ENCODE measurements around the gene MTAP.

The MTAP gene

DNA sequence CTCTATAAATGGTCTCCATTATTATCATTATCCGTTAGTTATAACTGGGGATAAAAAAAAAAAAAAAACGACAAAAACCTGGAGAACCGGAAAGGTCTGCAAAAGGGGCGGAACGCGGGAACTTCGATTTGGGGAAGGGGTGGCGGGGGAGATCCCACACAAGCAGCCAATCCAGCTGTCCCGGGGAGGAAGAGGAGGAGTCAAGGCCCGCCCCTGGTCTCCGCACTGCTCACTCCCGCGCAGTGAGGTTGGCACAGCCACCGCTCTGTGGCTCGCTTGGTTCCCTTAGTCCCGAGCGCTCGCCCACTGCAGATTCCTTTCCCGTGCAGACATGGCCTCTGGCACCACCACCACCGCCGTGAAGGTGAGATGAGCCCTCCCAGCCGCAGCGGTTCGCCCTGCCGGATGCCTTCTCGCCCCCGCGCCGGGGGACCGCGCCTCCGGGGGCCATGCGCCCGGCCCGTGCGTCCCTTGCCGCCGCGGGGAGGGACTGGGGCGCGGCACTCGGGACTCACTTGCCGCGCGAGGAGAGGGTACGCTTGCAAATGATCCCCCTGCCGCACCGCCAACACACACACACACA lies at the start of gene MTAP:
MTAP (plus strand) TSS at position 219 of the 583 bp plus-strand sequence; CDS start at position 332, 113 bp downstream.
- peak; percentile 96 for DNase-seq (ENCODE audit: low read depth)

DNA sequence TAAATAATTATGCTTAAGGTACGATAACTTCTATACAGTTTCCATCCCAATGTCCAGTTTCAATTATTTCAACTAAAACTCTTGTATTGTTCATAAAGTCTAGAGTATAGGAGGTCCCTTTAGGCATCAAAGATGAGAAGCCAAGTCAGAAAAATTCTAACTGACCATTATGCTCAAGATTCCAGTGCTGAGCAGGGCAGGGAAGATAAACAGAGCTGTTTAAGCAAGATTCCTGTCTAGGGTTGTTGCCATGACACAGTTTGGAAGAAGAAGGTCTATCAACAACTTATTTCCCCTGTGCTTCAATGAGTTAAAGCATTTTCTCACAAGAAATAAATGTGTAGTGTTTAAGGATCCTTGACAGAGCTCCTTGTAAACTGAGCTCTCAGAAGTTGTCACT lies 48.9 kb upstream of the MTAP start:
- no peak for DNase-seq (ENCODE audit: low read depth)

GRCh38 chr9:21754741-21755140 lies 47.7 kb upstream of the MTAP start:
- DNase-seq (ENCODE audit: low read depth), result no peak

DNA sequence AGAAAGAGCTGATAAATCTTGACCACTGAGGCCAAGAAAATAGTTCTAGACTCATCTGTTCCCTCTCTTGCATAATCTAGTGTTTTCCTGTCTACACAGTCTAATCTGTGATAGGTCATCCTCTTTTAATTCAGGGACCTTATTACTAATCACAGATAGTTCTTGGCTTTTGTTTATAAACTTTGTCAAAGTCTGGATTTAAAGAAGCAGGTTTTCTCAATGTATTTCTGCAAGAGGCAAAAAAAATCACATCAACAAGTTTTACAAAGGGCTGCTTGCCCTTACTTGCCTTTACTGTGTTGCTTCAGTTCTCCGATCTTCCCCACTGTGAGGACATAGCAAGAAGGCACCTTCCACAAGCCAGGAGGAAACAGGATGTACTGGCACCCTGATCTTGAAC lies 43.9 kb upstream of the MTAP start:
- no peak for DNase-seq (ENCODE audit: low read depth)

GRCh38 chr9:21761309-21761901 lies 41.0 kb upstream of the MTAP start:
- no peak for DNase-seq (ENCODE audit: low read depth)

GRCh38 chr9:21762064-21762463 lies 40.4 kb upstream of the MTAP start:
- no peak for DNase-seq (ENCODE audit: low read depth)

DNA sequence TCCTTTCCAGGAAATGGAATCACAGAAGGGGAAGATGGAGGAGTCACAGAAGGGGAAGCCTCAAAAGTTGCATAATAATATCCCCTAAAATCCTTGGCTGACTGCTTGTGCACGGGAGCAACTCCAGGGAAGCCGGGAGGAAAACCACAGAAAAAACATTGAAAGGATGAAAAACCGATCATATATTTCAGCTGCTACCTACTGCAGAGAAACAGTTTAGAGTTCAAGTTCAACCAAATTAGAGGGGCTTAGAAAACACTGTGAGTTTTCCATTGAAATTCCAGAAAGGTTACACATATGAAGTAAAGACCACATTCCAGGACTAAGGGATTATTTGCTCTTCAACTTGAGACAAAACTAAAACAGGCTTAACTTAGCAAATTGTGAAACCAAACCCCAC lies 37.6 kb upstream of the MTAP start:
- DNase-seq (ENCODE audit: low read depth), result peak; percentile 5

DNA sequence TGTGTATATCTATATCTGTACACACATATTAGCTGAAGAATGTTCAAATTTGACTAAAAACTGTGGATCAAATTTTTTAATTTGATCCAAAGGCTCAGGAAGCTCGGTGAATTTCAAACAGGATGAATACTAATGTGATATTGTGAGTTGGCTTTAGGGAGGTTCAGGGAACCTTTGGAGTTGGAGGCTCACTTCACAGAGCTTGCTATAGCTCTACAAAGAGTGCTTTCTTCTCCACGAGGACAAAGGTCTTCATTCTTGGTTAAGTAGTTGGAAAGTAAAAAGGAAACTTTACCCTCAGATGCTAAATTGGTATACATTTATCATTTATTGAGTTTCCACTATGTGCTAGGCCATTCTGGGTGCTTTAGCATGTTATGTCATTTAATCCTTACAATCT lies 36.3 kb upstream of the MTAP start:
- no peak for DNase-seq (ENCODE audit: low read depth)

GRCh38 chr9:21770871-21771560 lies 31.4 kb upstream of the MTAP start:
- peak; percentile 66 for DNase-seq (ENCODE audit: low read depth)

DNA sequence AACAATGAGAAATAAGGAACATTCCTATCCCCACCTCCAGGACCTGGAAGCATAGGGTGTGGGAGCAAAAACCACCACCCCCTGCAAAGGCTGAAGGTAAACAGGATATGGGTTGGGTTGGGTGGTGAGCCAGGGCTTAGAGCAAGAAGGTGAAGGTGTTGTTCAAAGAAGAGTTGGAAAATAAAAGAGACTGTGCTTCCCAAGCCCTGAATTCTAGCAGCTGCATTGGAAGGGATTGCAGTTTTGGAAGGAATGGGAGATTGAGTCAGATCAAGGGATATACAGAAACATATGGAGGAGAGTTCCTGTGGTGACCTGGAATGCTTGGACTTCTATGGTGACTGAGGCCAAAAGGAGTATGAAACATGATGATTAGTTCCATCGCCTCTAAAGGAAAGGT lies 24.7 kb upstream of the MTAP start:
- DNase-seq (ENCODE audit: low read depth), result peak; percentile 78

DNA sequence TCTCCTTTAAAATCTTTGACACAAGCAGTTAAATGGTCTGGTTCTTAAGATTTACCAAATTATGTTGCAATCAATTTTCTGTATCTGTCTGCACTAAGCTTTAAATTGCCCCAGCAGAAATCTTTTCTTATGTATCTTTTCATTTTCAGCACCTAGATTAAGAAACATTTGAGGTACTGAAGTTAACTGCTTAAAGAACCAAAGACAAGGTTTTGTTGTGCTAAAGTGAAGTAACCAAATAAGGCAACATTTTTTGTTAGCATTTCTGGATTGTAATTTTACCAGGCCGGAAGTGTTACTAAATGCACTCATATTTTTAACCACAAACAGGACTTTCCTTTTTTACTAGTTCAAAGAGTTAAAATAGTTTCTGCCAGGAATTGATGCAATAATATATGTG lies 24.1 kb upstream of the MTAP start:
- peak; percentile 63 for DNase-seq (ENCODE audit: low read depth)

DNA sequence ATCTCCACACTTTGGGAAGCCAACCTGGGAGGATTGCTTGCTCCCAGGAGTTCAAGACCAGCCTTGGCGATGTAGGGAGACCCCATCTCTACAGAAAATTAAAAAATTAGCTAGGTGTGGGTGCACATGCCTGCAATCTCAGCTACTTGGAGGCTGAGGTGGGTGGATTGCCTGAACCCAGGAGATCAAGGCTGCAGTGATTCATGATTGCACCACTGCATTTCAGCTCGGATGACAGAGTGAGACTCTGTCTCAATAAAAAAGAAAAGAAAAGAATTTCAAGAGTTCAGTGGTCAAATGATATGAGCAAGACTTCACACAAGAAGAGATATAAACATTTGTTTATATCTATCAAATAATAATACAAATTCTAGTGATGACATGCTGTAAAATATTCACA lies 23.0 kb upstream of the MTAP start:
- peak; percentile 20 for DNase-seq (ENCODE audit: low read depth)

DNA sequence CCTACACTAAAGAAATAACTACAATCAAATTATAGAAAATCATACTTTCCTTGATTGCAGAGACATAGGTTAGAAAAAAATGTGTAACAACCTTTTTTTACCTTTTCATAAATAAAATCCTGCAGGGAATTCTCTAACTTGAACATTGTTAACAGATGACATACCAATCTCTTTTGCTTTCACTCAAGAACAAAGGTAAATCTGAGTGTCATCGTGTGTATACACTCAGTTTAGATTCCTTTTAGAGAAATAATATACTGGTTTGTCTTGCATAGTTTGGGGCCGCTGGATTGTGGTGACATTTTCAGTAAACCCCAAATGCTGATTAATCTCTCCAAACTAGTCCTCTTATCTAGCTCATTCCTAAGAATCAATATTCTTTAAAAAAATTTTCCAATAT lies 20.8 kb upstream of the MTAP start:
- DNase-seq (ENCODE audit: low read depth), result no peak

GRCh38 chr9:21782205-21782604 lies 20.2 kb upstream of the MTAP start:
- no peak for DNase-seq (ENCODE audit: low read depth)

- DNase-seq (ENCODE audit: low read depth), result no peak
Measured at GRCh38 chr9:21788752-21789151, 13.7 kb upstream of the MTAP start.

DNA sequence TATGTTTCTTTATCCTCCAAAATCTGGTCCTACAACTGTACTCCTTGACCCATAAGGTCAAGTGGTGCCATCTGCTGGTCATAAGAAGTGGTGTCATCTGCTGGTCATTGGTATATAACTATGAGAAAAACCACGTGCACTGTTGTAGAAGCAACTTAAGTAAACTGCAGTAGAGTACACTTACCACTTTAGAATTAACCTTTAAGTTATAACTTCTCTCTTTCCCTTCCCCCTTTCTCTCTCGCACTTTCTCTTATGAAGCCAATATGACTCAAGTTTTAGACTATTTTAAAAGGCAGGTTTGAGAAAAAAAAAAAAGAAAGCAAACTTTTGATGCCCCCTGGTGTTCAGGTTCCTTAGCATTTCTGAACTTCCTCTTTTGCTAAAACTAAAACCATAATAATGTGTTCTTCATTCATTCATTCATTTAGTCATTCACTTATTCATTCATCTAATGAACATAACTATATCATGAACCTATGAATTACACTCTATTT lies 12.8 kb upstream of the MTAP start:
- DNase-seq (ENCODE audit: low read depth), result peak; percentile 88

GRCh38 chr9:21795483-21795882 lies 7.0 kb upstream of the MTAP start:
- no peak for DNase-seq (ENCODE audit: low read depth)

- DNase-seq (ENCODE audit: low read depth), result no peak
Measured at GRCh38 chr9:21796768-21797167, 5.7 kb upstream of the MTAP start.

DNA sequence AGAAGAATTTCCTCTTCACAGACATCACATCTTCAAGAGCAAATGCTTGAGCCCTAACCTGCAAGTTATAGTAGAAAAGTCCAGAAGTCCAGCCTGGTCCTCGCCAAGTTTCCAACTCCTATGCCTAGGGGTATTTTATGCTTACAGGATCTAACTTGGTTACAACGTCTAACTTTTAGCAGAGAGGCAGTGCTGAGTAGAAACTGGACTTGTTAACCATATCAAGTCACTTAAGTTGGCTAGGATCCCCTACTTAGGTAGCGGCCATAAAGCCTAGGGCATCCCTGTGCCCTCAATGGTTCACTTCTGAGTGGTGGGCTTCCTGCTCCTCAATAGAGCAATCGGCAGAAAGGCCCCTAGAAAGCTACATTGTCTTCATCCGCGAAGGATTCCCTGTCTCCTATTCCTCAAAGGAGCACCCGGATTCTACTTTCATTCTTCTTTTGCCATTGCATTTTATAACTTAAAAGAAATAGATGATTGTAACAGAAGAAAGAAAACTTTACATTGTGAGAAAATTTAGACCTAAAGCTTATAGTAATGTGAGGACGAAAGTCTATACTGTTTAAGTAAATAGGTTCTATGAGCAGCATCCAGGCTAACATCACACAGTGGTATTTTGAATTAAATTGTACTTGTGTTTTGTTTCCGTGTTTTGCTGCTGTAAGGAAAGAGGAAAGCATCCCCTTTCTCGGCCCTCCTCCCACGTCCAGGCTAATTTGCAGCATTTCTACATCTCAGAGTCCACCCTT lies 1.3 kb upstream of the MTAP start:
- DNase-seq (ENCODE audit: low read depth), result no peak

DNA sequence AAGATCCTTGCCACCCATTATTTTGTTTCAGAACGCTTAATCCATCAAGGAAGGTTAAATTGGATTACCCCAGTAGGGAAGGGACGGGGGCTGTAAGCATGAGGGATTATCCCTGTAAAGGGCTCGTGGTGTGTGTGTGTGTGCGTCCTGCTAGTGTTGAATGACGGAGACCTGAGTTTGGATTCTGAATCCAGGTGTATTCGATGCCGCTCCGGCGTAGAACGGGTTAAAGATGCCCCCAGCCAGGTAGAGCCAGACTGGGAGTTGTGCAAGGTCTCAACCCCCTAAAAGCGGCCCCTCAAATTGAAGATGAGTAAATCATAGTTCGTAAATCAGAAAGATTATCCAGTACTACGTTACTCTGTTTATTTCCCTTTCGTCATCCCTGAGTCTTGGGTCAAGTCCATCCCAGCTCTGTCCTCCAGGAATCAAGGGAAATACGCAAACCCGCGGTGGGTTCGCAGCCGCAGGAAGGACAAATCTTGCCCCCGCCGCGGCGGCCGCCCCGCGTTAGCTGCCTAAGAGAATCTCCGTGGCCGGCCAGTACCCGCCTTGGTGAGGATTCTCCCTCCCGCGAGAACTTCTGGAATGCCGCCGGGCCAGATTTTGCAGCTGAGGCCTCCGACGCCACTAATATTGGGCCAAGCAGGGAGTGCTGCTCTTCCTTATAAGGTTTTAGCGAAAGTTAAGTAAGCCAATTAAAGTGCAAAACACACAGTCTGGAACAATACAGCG lies 586 bp upstream of the MTAP start:
- DNase-seq (ENCODE audit: low read depth), result peak; percentile 84

GRCh38 chr9:21803649-21804048 lies 1.2 kb downstream of the MTAP start:
- DNase-seq (ENCODE audit: low read depth), result no peak

DNA sequence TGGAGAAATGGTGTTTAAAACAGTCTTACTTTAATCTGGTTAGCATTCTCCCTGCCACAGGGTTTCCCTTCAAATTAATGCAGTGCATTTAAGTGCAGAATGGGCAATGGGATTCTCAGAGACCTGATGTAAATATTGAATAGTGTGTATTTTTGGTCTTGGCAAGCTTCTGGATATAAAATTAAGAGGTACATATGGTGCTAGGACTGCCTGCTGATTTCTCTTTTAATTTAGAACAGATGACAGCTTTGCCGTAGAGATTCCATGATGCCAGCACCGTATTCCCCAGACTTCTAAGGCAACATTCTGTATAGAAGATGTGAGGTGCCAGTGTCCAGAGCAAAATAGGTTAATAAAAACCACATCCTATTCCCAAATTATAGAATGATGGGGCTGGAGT lies 1.9 kb downstream of the MTAP start:
- no peak for DNase-seq (ENCODE audit: low read depth)
